GM12878 (cell line): Measurements from ENCODE around the gene PPDPF. TPM values are rescaled to one million over a fixed set of nuclear protein-coding genes. Genes with fewer than 3 reads are reported as not detected.

ENCODE experiments used
- ATAC-seq: fragments of 200-7000 bp; cut with Tn5 transposase; 3 replicates; pipeline ENCODE4 v1.9.1; 2020; ENCODE audit warnings: mild to moderate bottlenecking, moderate library complexity
- BruUV-seq: library from RNA; stranded (reverse); fragments of 400-500 nt; replicated peaks from 2 replicates; lab custom pipeline; 2021; lab: Mats Ljungman, UMichigan
- CTCF ChIA-PET: fragments of 300-600 bp; sonication (Branson Sonifier 250); formaldehyde crosslinking; extraction: SDS; loops from one replicate; lab custom pipeline; 2021; ENCODE audit warnings: inconsistent platforms; lab: Yijun Ruan, JAX
- POLR2A ChIA-PET: fragments of 350-600 bp; formaldehyde crosslinking; extraction: SDS; loops from one replicate; lab custom pipeline; 2021; ENCODE audit warnings: inconsistent platforms; lab: Charles Lee
- RAD21 ChIA-PET: fragments of 300-600 bp; sonication (Branson Sonifier 250); formaldehyde crosslinking; loops from one replicate; lab custom pipeline; 2023; ENCODE audit warnings: antibody characterized with exemption; ENCODE audit not compliant: unreplicated experiment; lab: Charles Lee
- SMC1A ChIA-PET: fragments of 300-600 bp; sonication (Branson Sonifier 250); formaldehyde crosslinking; loops from one replicate; lab custom pipeline; 2023; ENCODE audit not compliant: unreplicated experiment, uncharacterized antibody; lab: Charles Lee
- DNase-seq: peaks from one replicate; pipeline ENCODE4 v3.0.0-alpha.2; 2011; ENCODE audit warnings: low read depth, low spot score
- FAIRE-seq: peaks from 3 replicates; lab custom pipeline; 2011; peaks lifted over from hg19 to GRCh38; lab: Jason Lieb, UNC
- H2AFZ ChIP-seq: 2 replicates; pipeline ENCODE4 v1.6.0; 2011; ENCODE audit warnings: low read depth, low read length, control low read depth; ENCODE audit not compliant: control insufficient read depth
- H3K27ac ChIP-seq: 2 replicates; pipeline ENCODE4 v1.5.1; 2011; ENCODE audit warnings: control low read depth; ENCODE audit not compliant: control insufficient read depth, insufficient read depth
- H3K27me3 ChIP-seq, 2 experiments: replicated peaks in 1 of 2; 2 replicates each; pipeline versions ENCODE4 v1.6.0 to v1.6.1; 2011; ENCODE audit warnings: low read length in 1 of 2; ENCODE audit not compliant: control insufficient read depth in 2 of 2, insufficient read depth in 2 of 2
- H3K36me3 ChIP-seq, 2 experiments: 2 replicates each; pipeline ENCODE4 v1.5.1; 2011; ENCODE audit warnings: low read length in 1 of 2; ENCODE audit not compliant: control insufficient read depth in 2 of 2, insufficient read depth in 2 of 2
- H3K4me1 ChIP-seq: 2 replicates; pipeline ENCODE4 v1.6.1; 2011; ENCODE audit warnings: mild to moderate bottlenecking, low read length, moderate library complexity, mixed read lengths; ENCODE audit not compliant: control insufficient read depth, insufficient read depth
- H3K4me2 ChIP-seq: 2 replicates; pipeline ENCODE4 v1.6.0; 2011; ENCODE audit warnings: control low read depth; ENCODE audit not compliant: control insufficient read depth, insufficient read depth
- H3K4me3 ChIP-seq: fragments of 200-600 bp; sonication (generic); 2 replicates; pipeline ENCODE4 v1.5.1; 2016
- H3K79me2 ChIP-seq: 2 replicates; pipeline ENCODE4 v1.6.0; 2011; ENCODE audit warnings: low read length; ENCODE audit not compliant: control insufficient read depth, insufficient read depth
- H3K9ac ChIP-seq: 2 replicates; pipeline ENCODE4 v1.8.0; 2011; ENCODE audit warnings: low read length, control low read depth, mixed read lengths; ENCODE audit not compliant: control insufficient read depth, insufficient read depth
- H3K9me3 ChIP-seq: replicated peaks from 3 replicates; pipeline ENCODE4 v1.5.1; 2011; ENCODE audit warnings: mild to moderate bottlenecking, low read length; ENCODE audit not compliant: control insufficient read depth, insufficient read depth
- H4K20me1 ChIP-seq: 2 replicates; pipeline ENCODE4 v1.6.0; 2011; ENCODE audit not compliant: control insufficient read depth, insufficient read depth
- ASH2L ChIP-seq: fragments of 300-600, 200-600 bp; sonication (generic); IDR thresholded peaks from 2 replicates; pipeline ENCODE4 v1.6.1; 2017; ENCODE audit warnings: low read depth, mild to moderate bottlenecking, borderline replicate concordance
- DPF2 ChIP-seq: fragments of 450-650 bp; IDR thresholded peaks from 2 replicates; pipeline ENCODE4 v1.6.1; 2017; ENCODE audit warnings: mild to moderate bottlenecking
- HDAC2 ChIP-seq: fragments of 200-600 bp; sonication (generic); IDR thresholded peaks from 2 replicates; pipeline ENCODE4 v1.6.1; 2017
- MEF2A ChIP-seq: IDR thresholded peaks from 2 replicates; pipeline ENCODE4 v1.6.1; 2011; ENCODE audit warnings: low read depth, mild to moderate bottlenecking, low read length, moderate library complexity; ENCODE audit not compliant: insufficient read depth
- PAX8 ChIP-seq: fragments of 450-650 bp; IDR thresholded peaks from 2 replicates; pipeline ENCODE4 v1.6.1; 2017; ENCODE audit warnings: mild to moderate bottlenecking, moderate library complexity
- RAD21 ChIP-seq: IDR thresholded peaks from 2 replicates; pipeline ENCODE4 v1.6.1; 2011; ENCODE audit warnings: mild to moderate bottlenecking, low read depth, low read length, moderate library complexity; ENCODE audit not compliant: insufficient read depth
- SIX5 ChIP-seq: IDR thresholded peaks from 2 replicates; pipeline ENCODE4 v1.6.1; 2011; ENCODE audit warnings: mild to moderate bottlenecking, low read depth, low read length, moderate library complexity; ENCODE audit not compliant: severe bottlenecking
- WGBS: methylation state at CpG from one replicate; pipeline ENCODE4 v1.1.6; 2016; ENCODE audit warnings: low lambda C conversion rate; ENCODE audit not compliant: insufficient replicate concordance, insufficient coverage; ENCODE audit errors: missing lambda C conversion rate; 5-methylcytosine and 5-hydroxymethylcytosine counted together
- in situ Hi-C: fragments of 300-500 bp; cut with MboI; formaldehyde crosslinking; loops from 9 replicates; pipeline ENCODE4 v1.14.3; 2018; ENCODE audit warnings: mixed read lengths
- intact Hi-C: fragments of 100-400 bp; cut with micrococcal nuclease; formaldehyde crosslinking; loops from one replicate; pipeline ENCODE4 v1.14.2; 2022; ENCODE audit not compliant: unreplicated experiment
- polyA plus RNA-seq, 11 experiments: library from polyadenylated mRNA; depleted of rRNA in 4 of 11; unstranded in 6 of 11; stranded (reverse) in 5 of 11; fragments of >200 nt; fragmentation: Nextera tagmentation in 4 of 11; fragmentation: Illumina TruSeq in 1 of 11; extraction: Ambion mirVana in 4 of 11; extraction: Trizol in 1 of 11; gene quantifications; 1 replicate in 1 of 11; 2 replicates in 10 of 11; pipeline versions ENCODE4 v1.2.1 to v1.2.3, GENCODE V29; 2011 to 2016; ENCODE audit warnings: inconsistent platforms in 2 of 11, missing spikeins in 2 of 11, low read depth in 1 of 11
- total RNA-seq, 4 experiments: library from RNA; depleted of rRNA in 3 of 4; stranded (reverse); fragments of >200 nt in 3 of 4; fragmentation: Illumina TruSeq in 1 of 4; extraction: Trizol in 1 of 4; gene quantifications; 2 replicates each; pipeline versions ENCODE4 v1.2.1 to v1.2.3, GENCODE V29; 2013 to 2021
- TF ChIP-seq, protein P1 (sequence below): fragments of 450-650 bp; conservative IDR thresholded peaks from 2 replicates; pipeline ENCODE4 v1.6.1; 2017; ENCODE audit warnings: mild to moderate bottlenecking, moderate library complexity

The PPDPF gene
- total and polyA plus RNA-seq, 10 of the 15 experiments (the other 5 are each of a cell fraction or from before 2014, with no cell fraction given), result 0.32 to 154 (median 22.8) TPM

DNA sequence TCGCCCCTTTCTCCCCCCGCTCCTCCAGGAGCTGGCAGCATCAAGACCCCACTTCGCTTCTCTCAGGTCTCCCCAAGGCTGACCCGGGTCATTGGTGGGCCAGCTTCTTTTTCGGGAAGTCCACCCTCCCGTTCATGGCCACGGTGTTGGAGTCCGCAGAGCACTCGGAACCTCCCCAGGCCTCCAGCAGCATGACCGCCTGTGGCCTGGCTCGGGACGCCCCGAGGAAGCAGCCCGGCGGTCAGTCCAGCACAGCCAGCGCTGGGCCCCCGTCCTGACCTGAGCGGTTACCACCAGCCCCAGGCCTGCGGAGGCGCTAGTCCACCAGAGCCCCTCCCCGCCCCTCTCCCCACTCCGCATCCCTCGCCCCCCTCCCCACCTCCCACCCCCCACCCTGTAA lies 1.0 kb downstream of the PPDPF start:
- Histone ChIP-seq H3K27ac (peak overlapping the region; percentile 58; the same call in 1 of the 2 replicates), H3K27me3 (no peaks in the 10 kb centered on the region), H4K20me1 (no peaks in the 10 kb centered on the region), H3K79me2 (peaks cover 8% of the 10 kb centered on the region), H3K9me3 (peaks cover 4% of the 10 kb centered on the region; the same call in 2 of the 3 replicates), H3K4me3 (peak overlapping the region; percentile 86), H2AFZ (no peak overlapping the region), H3K36me3 (peaks cover 0 to 2% of the 10 kb centered on the region in 2 experiments; a peak in 1 of 4 replicates), H3K9ac (peak overlapping the region; percentile 80), H3K4me2 (peak overlapping the region; percentile 99), H3K4me1 (peaks cover 4% of the 10 kb centered on the region)
- DNase-seq, result no peak
- BruUV-seq, result no TSS peak
- ChIA-PET SMC1A (interaction anchor here (1.2 kb wide), 1 partner anchor 80 kb away, joined by 7 read pairs; no protein-coding TSS in a partner anchor), POLR2A (interaction anchor here (0.6 to 3.8 kb wide), 10 partner anchors 8 to 220 kb away, joined by 3 to 33 read pairs (median 3); partner anchors contain the start of genes HELZ2 and PTK6), CTCF (interaction anchor here (0.6 to 2.1 kb wide), 5 partner anchors 16 to 517 kb away, joined by 3 to 10 read pairs (median 3); partner anchors contain the start of genes PTK6 and RTEL1), RAD21 (interaction anchor here (2.4 kb wide), 1 partner anchor 16 kb away, joined by 20 read pairs; the partner anchor contains the start of gene PTK6)
- FAIRE-seq, result no peak
- TF ChIP-seq RAD21 (no peak), MEF2A (no peak), HDAC2 (no peak), SIX5 (no peak), PAX8 (no peak), ASH2L (no peak), DPF2 (no peak)
- TF ChIP-seq, protein P1, sequence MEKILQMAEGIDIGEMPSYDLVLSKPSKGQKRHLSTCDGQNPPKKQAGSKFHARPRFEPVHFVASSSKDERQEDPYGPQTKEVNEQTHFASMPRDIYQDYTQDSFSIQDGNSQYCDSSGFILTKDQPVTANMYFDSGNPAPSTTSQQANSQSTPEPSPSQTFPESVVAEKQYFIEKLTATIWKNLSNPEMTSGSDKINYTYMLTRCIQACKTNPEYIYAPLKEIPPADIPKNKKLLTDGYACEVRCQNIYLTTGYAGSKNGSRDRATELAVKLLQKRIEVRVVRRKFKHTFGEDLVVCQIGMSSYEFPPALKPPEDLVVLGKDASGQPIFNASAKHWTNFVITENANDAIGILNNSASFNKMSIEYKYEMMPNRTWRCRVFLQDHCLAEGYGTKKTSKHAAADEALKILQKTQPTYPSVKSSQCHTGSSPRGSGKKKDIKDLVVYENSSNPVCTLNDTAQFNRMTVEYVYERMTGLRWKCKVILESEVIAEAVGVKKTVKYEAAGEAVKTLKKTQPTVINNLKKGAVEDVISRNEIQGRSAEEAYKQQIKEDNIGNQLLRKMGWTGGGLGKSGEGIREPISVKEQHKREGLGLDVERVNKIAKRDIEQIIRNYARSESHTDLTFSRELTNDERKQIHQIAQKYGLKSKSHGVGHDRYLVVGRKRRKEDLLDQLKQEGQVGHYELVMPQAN, result no peak
- in situ Hi-C loops (no loop called here), intact Hi-C loops (no loop called here)
- no peak for ATAC-seq
- 89% methylated on average over 20 of the region's 23 CpGs for WGBS
